Measurements from ENCODE around the gene ANP32B.
"Not testable (repeated sequence)": the region's sequence is repeated elsewhere in the genome, so short reads cannot be mapped to it uniquely, and the experiment has no call there.

DNA sequence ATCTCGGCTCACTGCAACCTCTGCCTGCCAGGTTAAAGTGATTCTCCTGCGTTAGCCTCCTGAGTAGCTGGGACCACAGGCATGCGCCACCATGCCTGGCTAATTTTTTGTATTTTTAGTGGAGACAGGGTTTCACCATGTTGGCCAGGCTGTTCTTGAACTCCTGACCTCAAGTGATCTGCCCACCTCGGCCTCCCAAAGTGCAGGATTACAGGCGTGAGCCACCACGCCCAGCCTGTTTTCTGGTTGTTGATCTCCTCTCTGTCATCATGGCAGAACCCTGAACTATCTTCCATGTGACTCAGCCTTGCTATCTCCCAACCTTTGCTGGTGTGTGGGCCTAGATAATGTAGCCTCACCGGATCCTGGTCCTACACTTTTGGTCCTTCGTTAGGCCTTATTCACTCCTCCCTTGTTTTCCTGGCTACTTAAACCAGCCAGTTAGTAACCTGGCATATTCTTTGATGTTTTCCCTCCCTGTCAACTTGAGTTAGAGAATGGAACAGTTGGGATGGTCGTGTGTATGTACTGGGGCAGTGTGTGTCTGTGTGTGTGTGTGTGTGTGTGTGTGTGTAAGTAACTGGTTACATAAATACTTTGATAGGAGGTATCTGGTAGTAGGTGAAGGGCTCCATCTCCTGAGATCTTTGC lies 22.3 kb upstream of the ANP32B start:
- TF ChIP-seq, protein P1, sequence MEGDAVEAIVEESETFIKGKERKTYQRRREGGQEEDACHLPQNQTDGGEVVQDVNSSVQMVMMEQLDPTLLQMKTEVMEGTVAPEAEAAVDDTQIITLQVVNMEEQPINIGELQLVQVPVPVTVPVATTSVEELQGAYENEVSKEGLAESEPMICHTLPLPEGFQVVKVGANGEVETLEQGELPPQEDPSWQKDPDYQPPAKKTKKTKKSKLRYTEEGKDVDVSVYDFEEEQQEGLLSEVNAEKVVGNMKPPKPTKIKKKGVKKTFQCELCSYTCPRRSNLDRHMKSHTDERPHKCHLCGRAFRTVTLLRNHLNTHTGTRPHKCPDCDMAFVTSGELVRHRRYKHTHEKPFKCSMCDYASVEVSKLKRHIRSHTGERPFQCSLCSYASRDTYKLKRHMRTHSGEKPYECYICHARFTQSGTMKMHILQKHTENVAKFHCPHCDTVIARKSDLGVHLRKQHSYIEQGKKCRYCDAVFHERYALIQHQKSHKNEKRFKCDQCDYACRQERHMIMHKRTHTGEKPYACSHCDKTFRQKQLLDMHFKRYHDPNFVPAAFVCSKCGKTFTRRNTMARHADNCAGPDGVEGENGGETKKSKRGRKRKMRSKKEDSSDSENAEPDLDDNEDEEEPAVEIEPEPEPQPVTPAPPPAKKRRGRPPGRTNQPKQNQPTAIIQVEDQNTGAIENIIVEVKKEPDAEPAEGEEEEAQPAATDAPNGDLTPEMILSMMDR (IDR thresholded peaks at IDR 0.05; ENCODE audit: low read length), result not testable (repeated sequence)
- TF ChIP-seq EZH2 (IDR thresholded peaks at IDR 0.05; ENCODE audit: borderline replicate concordance, low read length), result not testable (repeated sequence)

Data from OCI-LY1 (cell line).